GM10248 (cell line): ENCODE measurements around the gene KRT36.

ENCODE experiments used
- CTCF ChIA-PET: fragments of 300-600 bp; sonication (Branson Sonifier 250); formaldehyde crosslinking; extraction: SDS; loops from one replicate; lab custom pipeline; 2021; ENCODE audit warnings: antibody characterized with exemption; lab: Yijun Ruan, JAX
- POLR2A ChIA-PET: fragments of 350-650 bp; sonication (Branson Sonifier 250); formaldehyde crosslinking; extraction: SDS; loops from one replicate; lab custom pipeline; 2020; ENCODE audit warnings: antibody characterized with exemption; lab: Yijun Ruan, JAX
- DNase-seq: peaks from one replicate; pipeline ENCODE4 v3.0.0; 2012; ENCODE audit errors: extremely low spot score
- TF ChIP-seq, protein P1 (sequence below): IDR thresholded peaks from 2 replicates; pipeline ENCODE4 v1.5.1; 2012; ENCODE audit warnings: mild to moderate bottlenecking, low read depth; ENCODE audit errors: extremely low read depth, missing control alignments, control extremely low read depth

KRT36 gene

GRCh38 chr17:41483531-41483930, 6.2 kb downstream of the KRT36 start:
- no peak for DNase-seq
- TF ChIP-seq, protein P1, sequence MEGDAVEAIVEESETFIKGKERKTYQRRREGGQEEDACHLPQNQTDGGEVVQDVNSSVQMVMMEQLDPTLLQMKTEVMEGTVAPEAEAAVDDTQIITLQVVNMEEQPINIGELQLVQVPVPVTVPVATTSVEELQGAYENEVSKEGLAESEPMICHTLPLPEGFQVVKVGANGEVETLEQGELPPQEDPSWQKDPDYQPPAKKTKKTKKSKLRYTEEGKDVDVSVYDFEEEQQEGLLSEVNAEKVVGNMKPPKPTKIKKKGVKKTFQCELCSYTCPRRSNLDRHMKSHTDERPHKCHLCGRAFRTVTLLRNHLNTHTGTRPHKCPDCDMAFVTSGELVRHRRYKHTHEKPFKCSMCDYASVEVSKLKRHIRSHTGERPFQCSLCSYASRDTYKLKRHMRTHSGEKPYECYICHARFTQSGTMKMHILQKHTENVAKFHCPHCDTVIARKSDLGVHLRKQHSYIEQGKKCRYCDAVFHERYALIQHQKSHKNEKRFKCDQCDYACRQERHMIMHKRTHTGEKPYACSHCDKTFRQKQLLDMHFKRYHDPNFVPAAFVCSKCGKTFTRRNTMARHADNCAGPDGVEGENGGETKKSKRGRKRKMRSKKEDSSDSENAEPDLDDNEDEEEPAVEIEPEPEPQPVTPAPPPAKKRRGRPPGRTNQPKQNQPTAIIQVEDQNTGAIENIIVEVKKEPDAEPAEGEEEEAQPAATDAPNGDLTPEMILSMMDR = no peak
- ChIA-PET CTCF (interaction anchor here (1.2 kb wide), 1 partner anchor 9 kb away, joined by 4 read pairs; no protein-coding TSS in a partner anchor), POLR2A (no interaction called here)

DNA sequence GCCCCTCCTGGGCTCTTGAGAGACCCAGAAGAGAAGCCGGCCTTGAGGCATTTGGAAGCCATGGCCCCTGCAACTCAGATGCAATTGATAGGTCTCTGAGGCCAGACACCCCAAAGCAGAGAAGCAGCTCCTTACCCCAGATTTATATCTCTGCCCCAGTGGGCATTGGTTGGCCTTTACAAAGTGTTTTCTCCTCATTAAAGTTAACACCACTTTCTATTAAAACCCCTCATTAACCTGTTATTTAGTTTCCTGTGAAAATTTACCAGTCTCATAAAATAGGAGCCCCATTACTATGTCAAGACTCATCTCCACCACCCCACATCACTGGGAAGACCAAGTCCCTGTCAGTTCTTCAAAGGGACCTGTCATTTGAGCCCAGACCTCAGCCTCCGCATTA, 8.7 kb downstream of the KRT36 start, which contains the start of gene KRT35:
TSS of gene KRT35 (minus strand) at position 116 of the 400 bp plus-strand sequence. CDS start at position 62, 54 bp downstream.
- DNase-seq = no peak
- TF ChIP-seq, protein P1 = no peak
- ChIA-PET CTCF (no interaction called here), POLR2A (no interaction called here)

DNA sequence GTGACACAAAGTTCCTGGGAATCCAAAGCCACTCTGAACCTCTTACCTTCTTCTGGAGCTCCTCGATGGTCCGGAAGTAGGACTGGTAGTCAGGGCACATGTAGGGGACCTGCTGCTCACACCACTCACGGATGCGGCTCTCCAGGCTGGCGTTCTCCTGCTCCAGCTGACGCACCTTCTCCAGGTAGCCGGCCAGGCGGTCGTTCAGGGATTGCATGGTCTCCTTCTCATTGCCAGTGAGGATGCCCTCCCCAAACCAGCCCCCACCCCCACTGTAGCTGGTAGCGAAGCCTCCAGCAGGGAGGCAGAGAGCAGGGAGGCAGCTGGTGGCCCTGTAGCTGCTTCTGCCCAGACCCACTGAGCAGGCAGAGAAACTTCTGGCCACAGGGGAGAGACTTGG, 9.1 kb downstream of the KRT36 start:
- ChIA-PET CTCF (no interaction called here), POLR2A (no interaction called here)
- TF ChIP-seq, protein P1 = no peak
- no peak for DNase-seq

DNA sequence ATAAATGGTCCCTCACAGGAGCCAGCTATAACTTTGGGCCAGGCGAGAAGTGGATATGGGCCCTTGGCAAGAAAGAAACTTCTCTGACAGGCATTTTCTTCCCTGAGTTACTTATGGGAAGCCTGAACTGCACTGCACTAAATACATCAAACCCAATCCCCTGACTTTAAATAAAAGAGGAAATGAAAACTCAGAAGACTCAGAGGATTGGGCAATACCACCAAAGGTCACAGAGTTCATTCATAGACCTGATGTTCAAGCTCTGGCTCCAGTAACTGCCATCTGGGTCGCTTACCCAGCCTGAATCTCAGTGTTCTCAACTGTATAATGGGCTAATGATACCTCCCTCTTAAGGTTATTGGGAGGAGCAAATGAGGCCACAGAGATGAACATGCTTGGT, 9.6 kb downstream of the KRT36 start:
- peak; percentile 40 for DNase-seq
- TF ChIP-seq, protein P1 = no peak
- CTCF ChIA-PET = no interaction called here
- POLR2A ChIA-PET = no interaction called here

DNA sequence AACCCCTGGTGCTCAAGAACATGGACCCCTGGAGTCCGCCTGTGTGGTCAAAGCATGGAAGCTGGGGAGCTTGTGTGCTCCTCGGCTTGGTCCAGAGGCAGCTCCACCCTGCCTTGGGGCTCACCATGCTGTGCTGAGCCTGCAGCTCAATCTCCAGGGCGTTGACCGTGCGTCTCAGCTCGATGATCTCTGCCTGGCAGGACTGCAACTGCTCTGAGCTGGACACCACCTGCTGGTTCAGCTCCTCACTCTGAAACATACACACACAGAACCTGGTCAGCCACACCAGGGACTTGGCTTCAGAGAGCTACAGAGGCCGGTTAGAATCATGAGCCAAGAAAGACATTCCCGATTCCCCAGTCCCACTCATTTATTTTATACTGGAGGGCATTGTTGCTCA, 11.5 kb downstream of the KRT36 start:
- POLR2A ChIA-PET = no interaction called here
- CTCF ChIA-PET = interaction anchor here (0.8 to 1.7 kb wide), 5 partner anchors 9 to 170 kb away, joined by 3 to 5 read pairs (median 3); partner anchors contain the start of genes KRT32 and KRT36
- DNase-seq = no peak
- TF ChIP-seq, protein P1 = no peak

GRCh38 chr17:41476866-41477815, 12.6 kb downstream of the KRT36 start:
- no peak for DNase-seq
- CTCF ChIA-PET = interaction anchor here (0.8 to 1.7 kb wide), 5 partner anchors 10 to 171 kb away, joined by 3 to 5 read pairs (median 3); partner anchors contain the start of genes KRT32 and KRT36
- POLR2A ChIA-PET = no interaction called here
- TF ChIP-seq, protein P1 = no peak
